Measurements from ENCODE around the gene CKAP4.
A peak's percentile ranks its signal among the peaks of the same experiment; 100 is the strongest.

CKAP4 gene

DNA sequence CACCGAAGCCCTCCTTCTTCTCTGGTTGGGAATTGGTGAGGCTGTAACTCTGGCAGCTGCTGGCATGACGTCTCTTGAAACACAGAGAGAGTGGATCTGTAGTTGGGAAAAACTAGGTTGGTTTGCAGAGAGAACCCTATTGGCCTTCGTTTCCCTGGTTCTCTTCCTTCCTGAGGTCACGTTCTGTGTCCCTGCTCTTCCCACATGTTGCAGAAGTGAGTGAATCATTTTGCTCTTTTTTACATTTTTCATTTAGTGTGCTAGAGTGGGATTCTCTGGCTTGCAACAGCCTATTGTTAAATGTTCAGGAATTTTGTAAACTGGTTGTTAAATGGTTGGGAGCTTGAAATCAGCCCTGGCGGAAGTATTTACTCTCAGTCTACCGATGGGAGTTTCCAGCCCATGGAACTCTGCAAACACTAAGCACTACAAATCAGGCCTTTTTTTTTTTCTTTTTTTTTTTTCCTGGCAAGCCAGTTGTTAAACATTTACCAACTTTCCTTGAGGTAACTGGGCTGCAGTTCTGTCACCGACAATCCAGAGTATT, 26.8 kb upstream of the CKAP4 start:
- no peak for DNase-seq

DNA sequence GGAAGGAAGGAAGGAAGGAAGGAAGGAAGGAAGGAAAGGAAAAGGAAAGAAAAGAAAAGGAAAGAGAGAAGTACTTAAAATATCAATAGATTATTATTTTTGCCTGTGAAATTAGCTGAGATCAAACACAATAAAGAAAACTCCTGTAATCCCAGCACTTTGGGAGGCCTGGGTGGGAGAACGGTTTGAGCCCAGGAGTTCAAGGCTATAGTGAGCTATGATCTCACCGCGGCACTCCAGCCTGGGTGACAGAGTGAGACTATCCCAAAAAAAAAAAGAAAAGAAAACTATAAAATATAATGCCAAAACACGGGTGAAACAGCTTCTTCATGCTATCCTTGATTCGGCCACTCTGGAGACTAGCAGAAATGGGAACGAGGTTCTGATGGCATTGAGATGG, 26.2 kb upstream of the CKAP4 start:
- no peak for DNase-seq

- no peak for DNase-seq
Observed at GRCh38 chr12:106273491-106273890, 25.7 kb upstream of the CKAP4 start.

GRCh38 chr12:106271575-106272505, 24.0 kb upstream of the CKAP4 start:
- DNase-seq, result no peak

GRCh38 chr12:106269150-106269771, 21.4 kb upstream of the CKAP4 start:
- DNase-seq, result no peak

- DNase-seq, result no peak
Observed at GRCh38 chr12:106267535-106267934, 19.7 kb upstream of the CKAP4 start.

DNA sequence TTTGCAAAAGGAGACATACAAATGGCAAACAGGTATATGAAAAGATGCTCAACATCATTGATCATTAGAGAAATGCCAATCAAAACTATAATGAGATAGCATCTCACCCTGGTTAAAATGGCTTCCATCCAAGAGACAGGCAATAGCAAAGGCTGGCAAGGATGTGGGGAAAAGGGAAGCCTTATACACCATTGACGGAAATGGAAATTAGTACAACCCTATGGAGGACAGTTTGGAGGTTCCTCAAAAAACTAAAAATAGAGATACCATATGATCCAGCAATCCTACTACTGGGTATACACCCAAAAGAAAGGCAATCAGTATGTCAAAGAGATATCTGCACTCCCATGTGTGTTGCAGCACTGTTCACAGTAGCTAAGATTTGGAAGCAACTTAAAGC, 17.3 kb upstream of the CKAP4 start:
- no peak for DNase-seq

DNA sequence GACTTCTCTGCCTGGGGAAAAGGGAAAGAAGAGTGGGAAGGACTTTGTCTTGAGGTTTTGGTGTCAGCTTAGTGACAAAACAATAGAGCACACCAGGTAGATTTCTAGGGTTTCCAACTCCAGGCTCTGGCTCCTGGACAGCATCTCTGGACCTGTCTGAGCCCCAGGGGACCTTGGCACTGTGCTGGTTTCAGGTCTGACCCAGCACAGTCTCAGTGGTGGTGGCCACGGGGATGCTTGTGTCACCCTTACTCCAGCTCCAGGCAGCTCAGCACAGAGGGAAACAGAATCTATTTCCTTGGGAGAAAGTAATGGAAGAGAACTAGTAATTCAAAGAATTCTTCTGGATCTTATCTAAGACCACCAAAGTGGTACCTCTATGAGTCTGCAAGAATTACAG, 11.1 kb upstream of the CKAP4 start:
- no peak for DNase-seq

GRCh38 chr12:106258226-106258625, 10.4 kb upstream of the CKAP4 start:
- no peak for DNase-seq

DNA sequence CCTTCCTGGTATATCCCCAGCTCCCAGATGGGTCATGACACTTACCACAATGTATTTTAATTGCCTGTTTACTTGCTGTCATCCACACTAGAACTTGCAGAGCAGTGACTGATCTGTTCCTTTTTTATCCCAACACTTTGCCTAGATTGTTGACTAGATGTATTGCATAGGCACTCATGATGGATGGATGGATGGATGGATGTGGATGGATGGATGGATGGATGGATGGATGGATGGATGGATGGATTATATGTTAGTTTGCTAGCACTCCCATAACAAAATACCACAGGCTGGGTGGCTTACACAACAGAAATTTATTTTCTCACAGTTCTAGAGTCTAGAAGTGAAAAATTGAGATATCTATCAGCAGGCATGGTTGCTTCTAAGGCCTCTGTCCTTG, 8.7 kb upstream of the CKAP4 start:
- no peak for DNase-seq

- DNase-seq, result no peak
Observed at GRCh38 chr12:106255952-106256351, 8.1 kb upstream of the CKAP4 start.

- DNase-seq, result no peak
Observed at GRCh38 chr12:106255493-106255892, 7.7 kb upstream of the CKAP4 start.

DNA sequence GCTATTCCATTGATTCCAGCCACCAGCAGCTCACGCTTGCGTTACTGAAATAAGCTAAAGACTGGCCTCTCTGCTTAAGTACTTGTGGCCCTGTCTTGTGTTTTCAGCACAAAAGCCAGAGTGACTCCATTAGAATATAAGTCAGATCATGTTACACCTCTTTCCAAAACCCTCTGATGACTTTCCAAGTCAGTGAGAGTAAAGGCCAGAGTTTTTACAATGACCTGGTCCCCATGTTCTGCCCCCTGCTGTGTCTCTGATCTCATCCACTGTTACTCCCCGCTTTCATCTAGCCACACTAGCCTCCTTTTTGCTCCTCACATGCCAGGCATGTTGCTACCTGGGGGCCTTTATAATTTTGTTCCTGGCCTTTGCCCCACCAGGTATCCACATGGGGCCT, 6.9 kb upstream of the CKAP4 start:
- peak; percentile 10 for DNase-seq

- DNase-seq, result no peak
Observed at GRCh38 chr12:106251631-106252455, 4.0 kb upstream of the CKAP4 start.

- no peak for DNase-seq
Observed at GRCh38 chr12:106249411-106250135, 1.8 kb upstream of the CKAP4 start.

- DNase-seq, result no peak
Observed at GRCh38 chr12:106248846-106249371, 1.1 kb upstream of the CKAP4 start.

GRCh38 chr12:106248312-106248845, 559 bp upstream of the CKAP4 start:
- DNase-seq, result peak; percentile 36

- peak; percentile 57 for DNase-seq
Observed at GRCh38 chr12:106246891-106247673, 738 bp downstream of the CKAP4 start.

GRCh38 chr12:106245767-106246166, 2.1 kb downstream of the CKAP4 start:
- DNase-seq, result no peak

GRCh38 chr12:106243620-106244019, 4.2 kb downstream of the CKAP4 start:
- DNase-seq, result no peak

GRCh38 chr12:106240821-106241220, 7.0 kb downstream of the CKAP4 start:
- no peak for DNase-seq
